Glomerular endothelial cell (primary cell): Measurements from ENCODE around the gene NPIPB6. TPM values are rescaled to one million over a fixed set of nuclear protein-coding genes. Genes with fewer than 3 reads are reported as not detected.

Experiments
- DNase-seq: peaks from one replicate; pipeline ENCODE4 v3.0.0-alpha.2; 2011; ENCODE audit warnings: low read depth, low spot score; ENCODE audit errors: extremely low read depth
- total RNA-seq: library from RNA; depleted of rRNA; stranded (reverse); fragments of >200 nt; gene quantifications from 2 replicates; pipeline ENCODE4 v1.2.3, GENCODE V29; 2015

Gene NPIPB6
- total RNA-seq, 1 donor from 2014 or later, result 2.2 TPM

DNA sequence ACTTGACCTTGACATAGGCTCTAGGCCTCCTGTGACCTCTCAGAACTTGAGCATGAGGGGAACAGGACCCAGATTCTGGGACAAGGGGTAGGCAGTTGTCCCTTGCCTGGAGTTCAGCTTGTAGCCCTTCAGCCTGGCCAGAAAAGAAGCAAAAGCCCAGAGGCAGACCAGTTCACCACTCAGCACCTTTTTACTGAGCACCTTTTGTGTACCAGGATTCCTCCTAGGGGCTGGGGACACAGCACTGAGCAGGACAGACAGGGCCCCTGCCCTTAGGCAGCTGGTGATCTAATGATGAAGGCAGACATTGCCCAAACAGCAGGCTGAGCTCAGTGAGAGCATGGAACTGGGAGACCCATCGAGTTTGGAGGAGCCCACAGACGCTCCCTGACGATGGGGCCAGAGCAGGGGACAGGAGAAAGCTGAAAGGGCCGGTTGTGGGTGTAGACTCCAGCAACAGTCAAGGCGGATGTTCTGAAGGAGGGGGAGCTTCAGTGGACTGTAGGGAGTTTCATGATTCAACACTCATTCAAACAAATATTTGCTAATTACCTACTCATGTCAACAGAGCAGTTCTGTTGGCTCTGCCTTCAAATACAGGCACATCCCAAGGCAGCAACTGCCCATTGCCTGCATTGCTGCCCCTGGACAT is 38.9 kb downstream of the NPIPB6 start:
- no peak for DNase-seq

DNA sequence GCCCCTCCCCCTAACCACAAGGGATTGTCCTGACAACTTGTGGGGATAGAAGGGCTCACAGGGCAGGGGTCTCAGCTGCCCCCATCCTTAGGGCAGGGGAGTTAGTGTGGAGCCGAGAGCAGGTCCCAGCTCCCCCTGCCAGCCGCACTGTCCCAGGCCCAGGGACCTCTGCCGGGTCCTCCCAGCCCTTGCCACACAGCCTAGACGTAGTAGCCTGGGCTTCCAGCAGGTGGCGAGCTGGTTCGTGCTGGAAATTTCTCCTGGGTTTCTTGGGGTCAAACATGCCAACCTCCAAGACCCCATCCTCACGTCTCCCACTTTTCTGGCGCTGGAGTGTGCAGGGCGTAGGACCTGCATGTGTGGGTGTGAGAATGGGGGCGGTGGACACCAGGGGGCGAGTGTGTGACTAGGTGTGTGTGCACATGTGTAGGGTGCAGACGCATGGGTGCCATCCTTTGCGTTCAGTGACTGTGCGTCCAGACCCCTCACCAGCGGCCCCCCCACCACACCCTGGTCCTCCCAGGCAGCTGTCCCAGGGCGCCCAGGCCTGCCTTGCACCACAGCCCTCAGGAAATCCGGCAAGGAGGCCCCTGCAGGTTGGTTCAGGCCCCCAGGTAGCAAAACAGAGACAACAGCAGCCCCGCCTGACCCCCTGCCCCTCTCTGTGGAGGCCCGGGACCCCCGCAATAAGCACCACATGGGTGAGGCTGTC is 41.5 kb downstream of the NPIPB6 start:
- DNase-seq, result no peak

DNA sequence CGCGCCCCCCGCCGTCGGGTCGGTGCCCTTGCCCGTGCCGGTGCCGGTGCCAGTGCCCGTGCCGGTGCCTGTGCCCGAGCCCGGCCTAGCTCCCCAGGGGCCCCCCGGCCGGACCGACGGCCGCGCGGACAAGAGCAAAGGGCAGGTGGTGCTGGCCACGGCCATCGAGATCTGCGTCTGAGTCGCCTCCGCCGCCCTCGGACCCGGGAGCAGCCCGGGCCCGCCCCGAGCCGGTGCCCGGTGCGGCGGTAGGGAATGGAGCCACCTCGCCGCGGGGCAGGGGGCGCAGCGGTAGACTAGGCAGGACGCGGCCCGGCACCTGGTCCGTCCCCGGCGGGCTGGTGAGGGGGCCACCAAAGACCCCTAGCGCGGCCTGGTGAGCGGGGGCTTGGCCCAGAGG is 42.6 kb downstream of the NPIPB6 start:
- DNase-seq, result no peak

DNA sequence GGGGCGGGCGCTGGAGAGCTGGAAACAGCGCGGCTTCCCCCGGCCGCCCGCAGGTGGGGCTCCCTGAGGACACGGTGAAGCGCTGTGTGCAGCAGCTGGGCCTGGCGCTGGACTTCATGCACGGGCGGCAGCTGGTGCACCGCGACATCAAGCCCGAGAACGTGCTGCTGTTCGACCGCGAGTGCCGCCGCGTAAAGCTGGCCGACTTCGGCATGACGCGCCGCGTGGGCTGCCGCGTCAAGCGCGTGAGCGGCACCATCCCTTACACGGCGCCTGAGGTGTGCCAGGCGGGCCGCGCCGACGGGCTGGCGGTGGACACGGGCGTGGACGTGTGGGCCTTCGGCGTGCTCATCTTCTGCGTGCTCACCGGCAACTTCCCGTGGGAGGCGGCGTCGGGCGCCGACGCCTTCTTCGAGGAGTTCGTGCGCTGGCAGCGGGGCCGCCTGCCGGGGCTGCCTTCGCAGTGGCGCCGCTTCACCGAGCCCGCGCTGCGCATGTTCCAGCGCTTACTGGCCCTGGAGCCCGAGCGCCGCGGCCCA is 43.2 kb downstream of the NPIPB6 start:
- no peak for DNase-seq

DNA sequence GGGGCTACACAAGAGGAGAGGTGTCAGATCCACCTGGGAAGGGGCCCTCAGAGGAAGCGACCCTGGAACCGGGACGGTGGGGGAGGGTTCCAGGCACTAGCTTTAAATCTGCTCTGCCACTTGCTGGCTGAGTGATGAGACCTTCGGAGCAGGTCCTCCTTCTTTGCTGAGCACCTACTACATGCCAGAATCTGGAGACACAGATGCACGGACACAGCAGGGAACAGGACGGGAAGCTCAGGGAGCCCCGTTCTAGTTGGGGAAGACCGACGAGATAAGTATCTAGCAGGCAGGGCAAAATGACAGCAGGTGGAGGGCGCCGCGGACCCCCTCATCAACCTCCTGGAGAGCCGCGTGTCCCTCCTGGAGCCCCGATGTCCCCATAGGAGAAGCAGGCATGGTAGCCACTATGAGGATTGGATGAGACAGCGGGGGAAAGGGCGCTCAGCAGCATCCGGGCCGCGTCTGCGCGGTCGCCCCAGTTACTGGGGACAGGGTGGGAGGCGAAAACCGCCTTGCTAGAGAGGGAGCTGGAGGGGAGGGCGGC is 43.8 kb downstream of the NPIPB6 start:
- no peak for DNase-seq

DNA sequence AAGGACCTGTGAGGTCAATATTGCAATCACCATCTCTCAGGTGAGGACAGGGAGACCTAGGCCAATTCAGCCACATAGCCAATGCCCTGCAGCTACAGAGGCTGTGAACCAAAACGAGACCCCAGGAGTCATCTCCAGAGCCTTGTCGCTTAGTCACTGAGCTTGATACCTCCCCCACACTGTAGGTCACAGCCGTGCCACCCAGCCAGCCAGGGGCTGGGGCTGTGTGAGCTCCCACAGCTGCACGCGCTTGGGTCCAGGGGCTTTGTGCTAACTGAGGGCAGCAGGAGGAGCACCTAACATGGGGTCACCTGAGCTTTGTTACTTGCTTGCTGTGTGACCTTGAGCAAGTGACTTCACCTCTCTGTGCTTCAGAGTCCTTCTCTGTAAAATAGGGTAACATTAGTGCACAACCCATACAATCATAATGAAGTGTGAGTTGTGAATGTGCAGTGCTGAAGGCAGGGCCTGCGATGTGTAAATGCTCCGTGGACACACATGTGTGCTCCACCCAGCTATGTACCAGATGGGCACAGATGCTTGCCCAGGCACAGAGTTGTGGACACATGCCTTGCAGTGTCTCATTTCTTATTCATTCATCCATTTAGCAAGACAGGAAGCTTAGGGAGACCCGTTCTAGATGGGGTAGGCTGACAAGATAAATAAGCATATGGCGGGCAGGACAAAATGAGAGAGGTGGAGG is 45.1 kb downstream of the NPIPB6 start:
- no peak for DNase-seq

DNA sequence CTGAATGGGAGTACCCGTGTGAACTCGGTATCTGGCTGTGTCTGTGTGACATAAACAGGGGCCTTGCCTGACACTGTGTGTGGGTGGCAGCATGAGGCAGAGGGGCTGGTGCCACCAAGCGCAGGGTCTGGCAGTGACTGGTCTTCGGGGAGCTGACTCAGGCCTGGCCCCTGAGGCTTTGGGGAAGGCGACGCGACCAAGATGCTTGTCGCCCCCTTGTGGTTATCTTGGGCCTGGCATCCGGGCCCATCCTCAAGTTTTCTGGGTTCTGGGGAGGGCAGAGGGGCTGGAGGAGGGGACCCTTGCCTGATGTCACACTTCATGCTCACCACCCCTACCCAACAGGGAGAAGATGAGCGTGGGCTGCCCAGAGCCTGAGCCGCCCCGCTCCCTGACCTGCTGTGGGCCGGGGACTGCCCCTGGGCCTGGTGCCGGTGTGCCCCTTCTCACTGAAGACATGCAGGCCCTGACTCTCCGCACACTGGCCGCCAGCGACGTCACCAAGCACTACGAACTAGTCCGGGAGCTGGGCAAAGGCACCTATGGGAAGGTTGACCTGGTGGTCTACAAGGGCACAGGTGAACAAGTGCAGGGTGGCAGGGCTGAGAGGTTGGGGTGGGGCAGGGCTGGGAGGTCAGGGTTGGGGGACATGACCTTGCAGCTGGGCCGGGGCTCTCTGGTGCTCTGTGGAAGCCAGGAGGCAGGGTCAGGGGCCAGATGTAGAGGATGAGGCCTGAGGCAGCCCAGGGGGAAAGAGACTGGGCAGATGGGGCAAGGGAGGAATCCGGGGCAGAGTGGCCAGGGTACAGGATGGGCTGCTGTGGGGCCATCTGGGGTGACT is 46.0 kb downstream of the NPIPB6 start:
- DNase-seq, result no peak

DNA sequence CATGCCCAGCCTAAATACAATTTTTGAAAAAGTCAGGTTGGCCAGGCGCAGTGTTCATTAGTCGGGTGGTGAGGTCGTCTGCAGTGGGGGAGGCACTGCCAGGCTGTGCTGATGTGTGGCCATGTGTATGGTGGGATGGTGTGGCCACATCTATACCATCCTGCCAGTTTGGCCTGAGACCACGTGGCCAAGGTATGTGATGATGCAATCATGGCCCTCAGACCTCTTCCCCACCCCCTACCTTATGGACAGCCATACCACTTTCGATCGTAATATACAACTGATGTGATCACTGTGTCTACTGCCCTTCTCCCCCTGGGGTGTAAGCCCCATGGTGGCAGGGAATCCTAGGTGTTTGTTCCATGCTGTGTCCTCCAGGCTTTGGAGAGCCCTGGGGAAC is 47.3 kb downstream of the NPIPB6 start:
- DNase-seq, result no peak

DNA sequence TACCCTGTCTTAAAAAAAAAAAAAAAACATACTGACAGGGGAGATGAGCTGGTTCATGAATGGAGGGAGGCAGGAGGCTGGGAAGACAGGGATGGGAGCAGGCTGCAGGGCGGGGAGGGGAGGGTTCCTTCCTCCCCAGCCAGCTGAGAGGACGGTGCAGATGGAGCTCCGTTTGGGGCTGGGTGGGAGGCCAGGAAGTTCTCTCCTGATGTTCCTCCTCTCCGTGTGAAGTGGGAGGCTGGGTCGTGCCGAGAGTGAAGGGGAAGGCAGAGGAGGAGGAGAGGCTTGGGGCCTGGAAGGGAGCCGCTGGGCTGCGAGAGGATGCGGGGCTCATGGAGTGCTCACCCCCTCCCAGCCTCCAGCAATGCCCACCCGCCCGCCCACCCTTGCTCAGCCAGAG is 49.7 kb downstream of the NPIPB6 start:
- no peak for DNase-seq

DNA sequence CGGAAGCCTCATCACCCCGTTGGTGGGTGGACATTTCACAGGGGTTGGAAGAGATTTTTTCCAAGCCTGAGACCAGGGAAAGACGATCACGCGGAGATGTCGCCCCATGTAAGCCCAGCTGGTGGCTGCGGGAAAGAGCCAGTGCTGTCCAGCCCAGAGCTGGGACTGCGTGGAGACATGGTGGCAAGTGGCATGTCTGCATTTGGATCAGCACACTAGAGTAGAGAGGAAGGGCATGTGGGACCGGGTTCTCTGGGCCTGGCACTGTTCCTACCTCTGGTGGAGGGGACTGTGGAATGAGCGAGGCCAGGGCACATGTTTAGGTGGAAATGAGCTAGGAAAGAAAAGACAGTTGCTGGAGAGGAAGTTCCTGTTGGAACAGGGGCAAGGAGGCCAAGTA is 51.0 kb downstream of the NPIPB6 start:
- no peak for DNase-seq

DNA sequence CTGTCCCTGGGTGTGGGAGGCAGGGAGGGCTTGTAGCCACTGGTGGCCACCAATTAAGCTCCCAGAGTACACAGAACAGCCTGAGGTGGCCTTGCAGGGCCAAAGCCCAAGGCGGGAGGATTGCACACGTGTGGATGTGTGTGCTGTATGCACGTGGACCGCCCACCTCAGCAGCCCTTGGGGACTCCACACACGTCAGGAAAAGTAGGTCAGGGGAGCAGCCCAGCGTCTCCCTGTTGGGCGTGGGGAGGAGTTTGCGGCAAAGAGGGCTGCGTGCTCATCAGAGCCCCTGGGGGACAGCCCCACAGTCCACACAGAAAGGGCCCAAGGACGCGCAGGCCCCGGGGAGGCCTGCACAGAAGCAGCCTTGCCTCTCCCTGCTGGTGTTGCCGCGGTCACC is 51.4 kb downstream of the NPIPB6 start:
- no peak for DNase-seq

DNA sequence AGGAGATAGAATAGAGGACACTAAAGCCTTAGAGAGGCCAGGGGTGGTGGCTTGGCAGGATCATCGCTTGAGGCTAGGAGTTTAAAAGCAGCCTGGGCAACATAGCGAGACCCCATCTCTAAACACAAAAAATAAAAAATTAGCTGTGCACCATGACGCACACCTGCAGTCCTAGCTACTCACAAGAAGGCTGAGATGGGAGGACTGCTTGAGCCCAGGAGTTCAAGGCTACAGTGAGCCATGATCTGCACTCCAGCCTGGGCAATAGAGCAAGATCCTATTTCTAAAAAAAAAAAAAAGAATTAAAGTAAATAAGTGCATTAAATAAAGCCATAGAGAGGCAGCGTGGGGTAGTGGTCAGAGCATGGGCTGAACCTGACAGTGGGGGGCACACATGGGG is 51.9 kb downstream of the NPIPB6 start:
- DNase-seq, result no peak

DNA sequence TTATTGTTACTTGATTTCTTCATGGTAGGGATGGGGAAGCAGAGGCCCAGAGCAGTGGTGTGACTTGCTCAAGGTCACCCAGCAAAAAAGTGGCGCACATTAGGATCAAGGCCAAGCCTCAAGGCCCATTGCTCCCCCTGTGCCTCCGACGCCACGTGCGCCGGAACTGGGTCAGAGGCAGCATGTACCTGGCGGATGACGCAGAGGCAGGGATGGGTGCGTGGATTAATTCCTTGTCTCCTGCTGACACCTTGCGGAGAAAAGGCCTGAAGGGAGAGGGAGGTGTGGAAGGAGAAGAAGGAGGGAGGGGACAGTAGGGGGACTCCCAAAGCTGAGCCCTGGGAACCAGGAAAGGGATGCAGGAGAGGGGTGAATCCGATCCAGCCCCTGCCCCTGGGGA is 52.5 kb downstream of the NPIPB6 start:
- DNase-seq, result no peak

DNA sequence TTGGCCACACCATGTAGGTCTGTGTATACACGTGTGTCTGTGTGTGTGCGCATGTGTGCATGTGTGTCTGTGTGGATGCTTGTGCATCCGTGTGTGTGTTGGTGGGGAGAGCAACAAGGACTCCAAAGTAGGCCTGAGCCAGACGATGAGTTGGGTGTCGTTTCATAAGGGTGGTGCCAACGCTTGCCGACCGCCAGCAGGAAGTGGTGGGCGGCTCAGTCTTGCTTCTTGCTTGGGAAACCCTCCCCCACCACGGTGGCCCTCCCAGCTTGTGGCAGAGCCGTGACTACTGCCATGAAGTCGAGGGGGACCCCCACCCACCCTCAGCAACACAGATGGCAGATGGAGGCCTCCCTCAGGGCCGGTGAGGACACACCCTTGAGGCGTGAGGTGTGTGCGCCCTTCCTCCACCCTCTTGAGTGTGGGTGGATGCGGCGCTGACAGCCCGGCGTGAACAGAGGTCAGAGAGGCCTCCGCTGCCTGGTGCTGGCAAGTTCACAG is 53.4 kb downstream of the NPIPB6 start:
- no peak for DNase-seq

DNA sequence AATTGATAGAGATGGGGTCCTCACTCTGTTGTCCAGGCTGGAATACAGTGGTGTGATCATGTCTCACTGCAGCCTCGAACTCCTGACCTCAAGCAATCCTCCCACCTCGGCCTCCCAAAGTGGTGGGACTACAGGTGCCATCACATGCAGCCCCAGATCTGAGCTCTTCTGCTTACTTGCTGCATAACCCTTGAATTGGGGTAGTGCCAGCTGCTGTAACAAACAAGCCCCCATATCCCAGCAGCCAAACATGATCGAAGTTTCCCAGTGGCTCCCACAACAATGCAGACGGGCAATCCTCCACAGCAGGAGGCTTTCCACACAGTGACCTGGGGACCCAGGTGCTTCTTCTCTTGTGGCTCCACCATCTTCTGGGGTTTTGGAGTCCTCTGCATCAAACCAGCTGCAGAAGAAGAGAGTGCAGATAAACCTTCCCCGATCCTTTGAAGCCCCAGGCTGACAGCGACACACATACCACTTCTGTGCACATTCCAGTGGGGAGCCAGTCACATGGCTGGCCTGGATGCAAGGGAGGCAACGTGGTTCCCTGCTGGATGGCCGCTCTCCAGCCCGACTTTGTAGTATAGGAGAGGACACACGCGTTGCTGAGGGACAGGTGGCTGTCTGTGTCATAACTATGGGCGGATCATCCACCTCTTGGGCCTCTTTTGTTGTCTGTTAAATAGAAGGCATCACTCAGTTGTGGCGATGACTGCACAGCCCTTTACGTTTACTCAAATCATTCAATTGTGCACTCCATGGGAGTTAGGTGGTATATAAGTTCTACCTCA is 54.3 kb downstream of the NPIPB6 start:
- DNase-seq, result no peak

DNA sequence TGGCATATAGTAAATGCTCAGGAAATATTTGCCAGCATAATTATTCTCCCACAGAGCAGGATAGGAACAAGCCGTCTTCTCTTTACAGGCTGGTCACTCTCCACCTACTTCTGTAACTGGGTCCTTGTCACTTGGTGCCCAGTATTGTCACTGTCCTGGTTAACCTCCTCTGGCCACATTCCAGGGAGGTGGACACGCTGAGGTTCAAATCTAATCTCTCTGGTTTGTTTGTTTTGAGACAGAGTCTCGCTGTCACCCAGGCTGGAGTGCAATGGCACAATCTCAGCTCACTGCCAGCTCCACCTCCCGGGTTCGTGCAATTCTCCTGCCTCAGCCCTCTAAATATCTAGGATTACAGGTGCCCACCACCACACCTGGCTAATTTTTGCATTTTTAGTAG is 55.4 kb downstream of the NPIPB6 start:
- no peak for DNase-seq

DNA sequence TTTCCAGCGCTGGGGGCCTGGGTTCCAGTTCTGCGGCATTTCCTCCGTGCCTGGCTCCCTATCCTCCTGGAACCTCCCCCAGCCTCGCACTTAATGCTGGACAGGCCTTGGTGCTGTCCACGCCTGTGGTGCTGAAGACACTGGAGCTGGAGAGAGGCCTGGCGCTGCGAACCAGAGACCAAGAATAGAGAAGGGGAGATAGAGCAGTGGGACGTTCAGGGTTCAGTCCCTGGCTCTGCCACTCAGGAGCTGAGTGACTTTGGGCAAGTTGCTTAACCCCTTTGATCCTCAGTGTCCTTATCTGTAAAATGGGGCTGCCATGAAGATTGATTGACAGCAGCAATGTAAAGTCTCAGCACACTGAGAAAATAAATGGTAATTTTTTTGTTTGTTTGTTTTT is 59.1 kb downstream of the NPIPB6 start:
- no peak for DNase-seq

DNA sequence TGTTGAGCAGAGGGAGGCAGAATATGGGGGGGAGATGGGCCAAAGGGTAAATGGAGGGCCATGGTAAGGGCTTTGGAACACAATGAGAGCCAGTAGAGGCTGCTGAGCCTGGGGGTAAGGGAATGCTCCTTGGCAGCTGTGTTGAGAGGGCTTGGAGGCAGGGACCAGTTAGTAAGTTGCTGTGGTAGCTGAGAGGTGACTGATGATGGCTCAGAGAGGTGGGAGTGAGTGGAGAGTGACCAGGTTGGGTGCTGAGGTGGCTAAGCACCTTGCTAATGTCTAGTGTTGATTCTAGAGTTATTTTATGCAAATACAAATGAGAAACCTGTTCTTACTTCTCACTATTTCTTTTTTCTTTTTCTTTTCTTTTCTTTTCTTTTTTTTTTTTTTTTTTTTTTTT is 60.2 kb downstream of the NPIPB6 start:
- no peak for DNase-seq

DNA sequence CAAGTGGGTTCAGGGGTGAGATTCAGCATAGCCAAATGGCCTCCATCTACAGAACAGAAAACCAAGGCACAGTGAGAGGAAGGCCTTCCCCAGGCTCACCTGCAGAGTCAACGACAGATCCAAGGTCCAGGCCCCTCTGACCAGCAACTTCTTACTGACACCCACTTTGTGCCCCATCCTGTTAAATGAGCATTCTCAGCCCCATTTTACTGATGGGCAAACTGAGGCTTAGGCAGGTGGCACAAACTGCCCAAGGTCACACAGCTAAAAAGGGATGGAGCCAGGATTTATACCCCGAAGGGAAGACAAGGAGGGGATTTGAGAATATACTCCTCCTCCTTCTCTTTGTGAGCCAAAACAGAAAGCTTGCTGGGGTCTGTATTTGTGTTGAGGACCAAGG is 61.7 kb downstream of the NPIPB6 start:
- no peak for DNase-seq

DNA sequence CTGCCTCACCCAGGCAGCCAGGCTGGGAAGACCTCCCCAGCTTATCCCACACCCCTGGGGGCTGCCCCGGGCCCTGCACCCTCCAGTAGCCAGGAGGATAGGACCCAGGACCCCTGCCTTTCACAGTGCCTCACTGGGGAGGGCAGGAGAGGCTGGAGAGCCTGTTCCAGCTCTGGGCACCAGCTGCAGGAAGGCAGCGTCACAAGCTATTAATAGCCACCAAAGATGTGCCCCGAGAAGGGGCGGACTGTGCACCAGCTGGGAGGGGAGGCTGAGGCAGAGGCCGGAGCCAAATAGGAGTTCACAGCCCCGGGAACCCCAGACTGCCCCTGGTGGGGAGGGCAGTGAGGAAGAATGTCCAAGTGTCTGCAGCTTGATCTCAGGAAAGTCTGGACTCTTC is 62.2 kb downstream of the NPIPB6 start:
- no peak for DNase-seq
